ENCODE results near the gene ACAP2. TPM values are rescaled to one million over a fixed set of nuclear protein-coding genes. Genes with fewer than 3 reads are reported as not detected.

Gene ACAP2
- polyA plus RNA-seq, 1 donor from 2014 or later: 88.7 TPM

DNA sequence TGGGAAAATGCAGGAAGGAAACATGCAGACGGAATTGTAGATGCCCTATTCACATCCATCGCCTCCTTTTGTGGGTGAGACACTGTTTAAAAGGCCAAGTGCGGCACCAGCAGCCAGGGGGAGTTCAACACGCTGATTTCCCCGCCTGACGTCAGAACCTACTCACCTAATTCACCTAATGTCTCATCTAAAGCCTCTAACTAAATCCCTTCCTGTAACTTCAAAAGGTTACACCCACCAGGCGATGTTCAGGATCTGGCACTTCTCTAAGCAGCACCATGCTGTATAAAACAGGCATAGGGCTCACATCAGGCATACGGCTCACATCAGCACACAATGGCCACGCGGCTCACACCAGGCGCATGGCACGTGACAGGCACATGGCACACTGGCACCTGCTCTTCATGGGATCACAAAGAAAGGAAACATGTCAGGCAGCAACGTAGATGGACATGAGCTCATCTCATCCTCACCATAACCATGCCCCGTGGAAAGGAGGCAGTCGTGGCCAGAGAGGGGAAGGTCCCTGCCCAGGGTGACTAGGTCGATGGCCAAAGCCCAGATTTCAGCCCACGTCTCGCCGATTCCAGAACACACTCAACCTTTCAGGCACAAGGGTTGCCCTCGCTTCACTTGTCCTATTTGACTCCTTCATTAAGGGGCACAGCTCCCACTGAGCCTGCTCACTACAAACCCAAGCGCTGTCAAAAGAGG is 193.6 kb downstream of the ACAP2 start:
- TF ChIP-seq, protein P1, sequence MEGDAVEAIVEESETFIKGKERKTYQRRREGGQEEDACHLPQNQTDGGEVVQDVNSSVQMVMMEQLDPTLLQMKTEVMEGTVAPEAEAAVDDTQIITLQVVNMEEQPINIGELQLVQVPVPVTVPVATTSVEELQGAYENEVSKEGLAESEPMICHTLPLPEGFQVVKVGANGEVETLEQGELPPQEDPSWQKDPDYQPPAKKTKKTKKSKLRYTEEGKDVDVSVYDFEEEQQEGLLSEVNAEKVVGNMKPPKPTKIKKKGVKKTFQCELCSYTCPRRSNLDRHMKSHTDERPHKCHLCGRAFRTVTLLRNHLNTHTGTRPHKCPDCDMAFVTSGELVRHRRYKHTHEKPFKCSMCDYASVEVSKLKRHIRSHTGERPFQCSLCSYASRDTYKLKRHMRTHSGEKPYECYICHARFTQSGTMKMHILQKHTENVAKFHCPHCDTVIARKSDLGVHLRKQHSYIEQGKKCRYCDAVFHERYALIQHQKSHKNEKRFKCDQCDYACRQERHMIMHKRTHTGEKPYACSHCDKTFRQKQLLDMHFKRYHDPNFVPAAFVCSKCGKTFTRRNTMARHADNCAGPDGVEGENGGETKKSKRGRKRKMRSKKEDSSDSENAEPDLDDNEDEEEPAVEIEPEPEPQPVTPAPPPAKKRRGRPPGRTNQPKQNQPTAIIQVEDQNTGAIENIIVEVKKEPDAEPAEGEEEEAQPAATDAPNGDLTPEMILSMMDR (IDR thresholded peaks at IDR 0.05; ENCODE audit: poor library complexity, severe bottlenecking): no peak
- TF ChIP-seq, protein P2, sequence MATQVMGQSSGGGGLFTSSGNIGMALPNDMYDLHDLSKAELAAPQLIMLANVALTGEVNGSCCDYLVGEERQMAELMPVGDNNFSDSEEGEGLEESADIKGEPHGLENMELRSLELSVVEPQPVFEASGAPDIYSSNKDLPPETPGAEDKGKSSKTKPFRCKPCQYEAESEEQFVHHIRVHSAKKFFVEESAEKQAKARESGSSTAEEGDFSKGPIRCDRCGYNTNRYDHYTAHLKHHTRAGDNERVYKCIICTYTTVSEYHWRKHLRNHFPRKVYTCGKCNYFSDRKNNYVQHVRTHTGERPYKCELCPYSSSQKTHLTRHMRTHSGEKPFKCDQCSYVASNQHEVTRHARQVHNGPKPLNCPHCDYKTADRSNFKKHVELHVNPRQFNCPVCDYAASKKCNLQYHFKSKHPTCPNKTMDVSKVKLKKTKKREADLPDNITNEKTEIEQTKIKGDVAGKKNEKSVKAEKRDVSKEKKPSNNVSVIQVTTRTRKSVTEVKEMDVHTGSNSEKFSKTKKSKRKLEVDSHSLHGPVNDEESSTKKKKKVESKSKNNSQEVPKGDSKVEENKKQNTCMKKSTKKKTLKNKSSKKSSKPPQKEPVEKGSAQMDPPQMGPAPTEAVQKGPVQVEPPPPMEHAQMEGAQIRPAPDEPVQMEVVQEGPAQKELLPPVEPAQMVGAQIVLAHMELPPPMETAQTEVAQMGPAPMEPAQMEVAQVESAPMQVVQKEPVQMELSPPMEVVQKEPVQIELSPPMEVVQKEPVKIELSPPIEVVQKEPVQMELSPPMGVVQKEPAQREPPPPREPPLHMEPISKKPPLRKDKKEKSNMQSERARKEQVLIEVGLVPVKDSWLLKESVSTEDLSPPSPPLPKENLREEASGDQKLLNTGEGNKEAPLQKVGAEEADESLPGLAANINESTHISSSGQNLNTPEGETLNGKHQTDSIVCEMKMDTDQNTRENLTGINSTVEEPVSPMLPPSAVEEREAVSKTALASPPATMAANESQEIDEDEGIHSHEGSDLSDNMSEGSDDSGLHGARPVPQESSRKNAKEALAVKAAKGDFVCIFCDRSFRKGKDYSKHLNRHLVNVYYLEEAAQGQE (IDR thresholded peaks at IDR 0.05; ENCODE audit: borderline replicate concordance): no peak
- no peak for TF ChIP-seq EP300 (conservative IDR thresholded peaks at IDR 0.05; ENCODE audit: poor library complexity, severe bottlenecking)
- no peak for TF ChIP-seq TAF1 (IDR thresholded peaks at IDR 0.05; ENCODE audit: low read depth)
- no peak for TF ChIP-seq POLR2AphosphoS5 (IDR thresholded peaks at IDR 0.05)
- no peak for TF ChIP-seq MXI1 (conservative IDR thresholded peaks at IDR 0.05; ENCODE audit: poor library complexity, severe bottlenecking)
- TF ChIP-seq RAD21 (conservative IDR thresholded peaks at IDR 0.05): no peak
- no peak for TF ChIP-seq SMC3 (conservative IDR thresholded peaks at IDR 0.05; ENCODE audit: poor library complexity)
- no peak for TF ChIP-seq EZH2 (IDR thresholded peaks at IDR 0.05; ENCODE audit: borderline replicate concordance, insufficient read depth, low read length, poor library complexity, severe bottlenecking)
- Histone ChIP-seq H3K4me3 (ENCODE audit: low read length) (no peak overlapping the region), H3K9ac (ENCODE audit: low read length) (no peak overlapping the region), H3K36me3 (ENCODE audit: insufficient read depth, low read length) (no peaks in the 10 kb centered on the region), H3K27me3 (ENCODE audit: insufficient read depth, low read depth, low read length) (no peaks in the 10 kb centered on the region), H4K20me1 (ENCODE audit: insufficient read depth) (no peaks in the 10 kb centered on the region), H3K9me3 (ENCODE audit: low read length) (no peaks in the 10 kb centered on the region), H3K4me2 (ENCODE audit: low read length) (no peak overlapping the region), H3K79me2 (replicated peaks; ENCODE audit: insufficient read depth, low read length) (peaks cover 6% of the 10 kb centered on the region), H3F3A (ENCODE audit: insufficient read depth, low read length, poor library complexity, severe bottlenecking) (no peaks in the 10 kb centered on the region), H3K9me2 (ENCODE audit: insufficient read depth, low read length) (no peaks in the 10 kb centered on the region), H3K27ac (ENCODE audit: low read length) (no peak overlapping the region), H2AFZ (ENCODE audit: low read depth, low read length) (no peak overlapping the region)

DNA sequence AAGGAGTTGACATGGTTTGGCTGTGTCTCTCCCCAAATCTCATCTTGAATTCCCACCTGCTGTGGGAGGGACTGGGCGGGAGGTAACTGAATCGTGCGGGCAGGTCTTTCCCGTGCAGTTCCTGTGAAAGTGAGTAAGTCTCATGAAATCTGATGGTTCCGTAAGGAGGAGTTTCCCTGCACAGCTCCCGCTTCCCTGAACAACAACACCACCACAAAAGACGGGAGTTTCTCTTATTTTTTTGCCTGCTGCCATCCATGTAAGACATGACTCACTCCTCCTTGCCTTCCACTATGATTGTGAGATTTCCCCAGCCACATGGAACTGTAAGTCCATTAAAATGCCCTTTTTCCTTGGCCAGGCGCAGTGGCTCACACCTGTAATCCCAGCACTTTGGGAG is 194.5 kb downstream of the ACAP2 start:
- Histone ChIP-seq H3K9ac (ENCODE audit: low read length) (no peak overlapping the region), H4K20me1 (ENCODE audit: insufficient read depth) (no peaks in the 10 kb centered on the region), H3K4me2 (ENCODE audit: low read length) (no peak overlapping the region), H3K27ac (ENCODE audit: low read length) (no peak overlapping the region), H3K27me3 (ENCODE audit: insufficient read depth, low read depth, low read length) (no peaks in the 10 kb centered on the region), H3K79me2 (replicated peaks; ENCODE audit: insufficient read depth, low read length) (peaks cover 6% of the 10 kb centered on the region), H3K36me3 (ENCODE audit: insufficient read depth, low read length) (no peaks in the 10 kb centered on the region), H2AFZ (ENCODE audit: low read depth, low read length) (no peak overlapping the region), H3K9me2 (ENCODE audit: insufficient read depth, low read length) (no peaks in the 10 kb centered on the region), H3F3A (ENCODE audit: insufficient read depth, low read length, poor library complexity, severe bottlenecking) (no peaks in the 10 kb centered on the region), H3K9me3 (ENCODE audit: low read length) (no peaks in the 10 kb centered on the region), H3K4me3 (ENCODE audit: low read length) (no peak overlapping the region)
- TF ChIP-seq, protein P1 (IDR thresholded peaks at IDR 0.05; ENCODE audit: poor library complexity, severe bottlenecking): no peak
- TF ChIP-seq POLR2AphosphoS5 (IDR thresholded peaks at IDR 0.05): no peak
- no peak for TF ChIP-seq MXI1 (conservative IDR thresholded peaks at IDR 0.05; ENCODE audit: poor library complexity, severe bottlenecking)
- TF ChIP-seq SMC3 (conservative IDR thresholded peaks at IDR 0.05; ENCODE audit: poor library complexity): no peak
- TF ChIP-seq RAD21 (conservative IDR thresholded peaks at IDR 0.05): no peak
- TF ChIP-seq, protein P2 (IDR thresholded peaks at IDR 0.05; ENCODE audit: borderline replicate concordance): no peak
- no peak for TF ChIP-seq EZH2 (IDR thresholded peaks at IDR 0.05; ENCODE audit: borderline replicate concordance, insufficient read depth, low read length, poor library complexity, severe bottlenecking)
- TF ChIP-seq TAF1 (IDR thresholded peaks at IDR 0.05; ENCODE audit: low read depth): no peak
